PC-9 (cell line): ENCODE data around the gene MARCHF3. TPM values are rescaled to one million over a fixed set of nuclear protein-coding genes. Genes with fewer than 3 reads are reported as not detected.

Source experiments
- BruUV-seq: library from RNA; stranded (reverse); fragments of 400-500 nt; replicated peaks from 2 replicates; lab custom pipeline; 2021; lab: Mats Ljungman, UMichigan
- CTCF ChIA-PET: fragments of 300-600 bp; sonication (Branson Sonifier 250); formaldehyde crosslinking; loops from one replicate; lab custom pipeline; 2022; ENCODE audit warnings: antibody characterized with exemption; lab: Charles Lee
- POLR2A ChIA-PET: fragments of 300-600 bp; sonication (Branson Sonifier 250); formaldehyde crosslinking; loops from one replicate; lab custom pipeline; 2022; ENCODE audit warnings: antibody characterized with exemption; ENCODE audit not compliant: unreplicated experiment; lab: Charles Lee
- DNase-seq, 2 experiments: peaks; one replicate each; pipeline versions ENCODE4 v3.0.0 to v3.0.0-alpha.2; 2015 to 2022; ENCODE audit warnings: mixed read lengths in 1 of 2
- H2AFZ ChIP-seq: fragments of 200-600 bp; sonication (generic); 2 replicates; pipeline ENCODE4 v1.8.1; 2017; ENCODE audit warnings: antibody characterized with exemption
- H3F3A ChIP-seq: fragments of 200-600 bp; sonication (generic); 2 replicates; pipeline ENCODE4 v1.8.1; 2017; ENCODE audit warnings: antibody characterized with exemption, mild to moderate bottlenecking, low read depth; ENCODE audit not compliant: insufficient read depth
- H3K27ac ChIP-seq: fragments of 200-600 bp; sonication (generic); 2 replicates; pipeline ENCODE4 v1.6.1; 2016; ENCODE audit warnings: mixed run types
- H3K27me3 ChIP-seq: fragments of 200-600 bp; sonication (generic); 2 replicates; pipeline ENCODE4 v1.6.1; 2016; ENCODE audit warnings: low read depth, mixed run types; ENCODE audit not compliant: insufficient read depth
- H3K36me3 ChIP-seq: fragments of 200-600 bp; sonication (generic); 2 replicates; pipeline ENCODE4 v1.6.1; 2016; ENCODE audit warnings: low read depth, mixed run types
- H3K4me1 ChIP-seq: fragments of 200-600 bp; sonication (generic); replicated peaks from 2 replicates; pipeline ENCODE4 v1.6.1; 2016; ENCODE audit warnings: mixed run types; ENCODE audit not compliant: insufficient read depth
- H3K4me2 ChIP-seq: fragments of 200-600 bp; sonication (generic); 2 replicates; pipeline ENCODE4 v1.6.1; 2017; ENCODE audit warnings: mixed run types
- H3K4me3 ChIP-seq: fragments of 200-600 bp; sonication (generic); 2 replicates; pipeline ENCODE4 v1.6.1; 2016; ENCODE audit warnings: mixed run types
- H3K79me2 ChIP-seq: fragments of 200-600 bp; sonication (generic); 2 replicates; pipeline ENCODE4 v1.6.1; 2017; ENCODE audit warnings: low read depth, mixed run types
- H3K9me2 ChIP-seq: fragments of 200-600 bp; sonication (generic); 2 replicates; pipeline ENCODE4 v1.8.1; 2017; ENCODE audit warnings: mild to moderate bottlenecking; ENCODE audit not compliant: insufficient read depth
- H3K9me3 ChIP-seq: fragments of 200-600 bp; sonication (generic); 2 replicates; pipeline ENCODE4 v1.8.1; 2016; ENCODE audit warnings: low read depth; ENCODE audit not compliant: insufficient read depth
- H4K20me1 ChIP-seq: fragments of 200-600 bp; sonication (generic); 2 replicates; pipeline ENCODE4 v1.8.1; 2017; ENCODE audit not compliant: insufficient read depth
- CTCF ChIP-seq: fragments of 200-600 bp; sonication (generic); conservative IDR thresholded peaks from 2 replicates; pipeline ENCODE4 v1.6.1; 2017; ENCODE audit warnings: mixed run types, antibody characterized with exemption, mild to moderate bottlenecking, moderate library complexity
- EZH2 ChIP-seq: fragments of 200-600 bp; sonication (generic); IDR thresholded peaks from 2 replicates; pipeline ENCODE4 v1.8.0; 2017; ENCODE audit warnings: antibody characterized with exemption, low read depth
- intact Hi-C: fragments of 100-400 bp; cut with micrococcal nuclease; formaldehyde crosslinking; loops from one replicate; pipeline ENCODE4 v1.10.0; 2022; ENCODE audit not compliant: unreplicated experiment
- total RNA-seq: library from RNA; stranded (reverse); gene quantifications from 2 replicates; pipeline ENCODE4 v1.2.3, GENCODE V29; 2021

MARCHF3 gene
- total RNA-seq, 1 experiment from 2014 or later: 0.35 TPM

- Histone ChIP-seq H3K9me2 (no peaks in the 10 kb centered on the region), H3K79me2 (no peaks in the 10 kb centered on the region), H3K4me3 (no peak overlapping the region), H2AFZ (no peak overlapping the region), H3K9me3 (no peaks in the 10 kb centered on the region), H3K4me1 (no peaks in the 10 kb centered on the region), H4K20me1 (no peaks in the 10 kb centered on the region), H3F3A (peaks cover 3% of the 10 kb centered on the region; the same call in 1 of the 2 replicates), H3K36me3 (peaks cover 14% of the 10 kb centered on the region), H3K27me3 (no peaks in the 10 kb centered on the region), H3K4me2 (no peak overlapping the region), H3K27ac (no peak overlapping the region)
- ChIA-PET CTCF (no interaction called here), POLR2A (no interaction called here)
- intact Hi-C loops: no loop called here
- no peak for DNase-seq
- TF ChIP-seq CTCF: no peak
- no peak for TF ChIP-seq EZH2
- no TSS peak for BruUV-seq
Measured at GRCh38 chr5:126826619-126827215, 203.6 kb downstream of the MARCHF3 start.

- no peaks in the 10 kb centered on the region for H3K36me3 ChIP-seq
- DNase-seq: no peak
- H3K4me1 ChIP-seq: peaks cover 13% of the 10 kb centered on the region
- no TSS peak for BruUV-seq
- H3K9me2 ChIP-seq: no peaks in the 10 kb centered on the region
- no peak overlapping the region for H3K27ac ChIP-seq
- H4K20me1 ChIP-seq: no peaks in the 10 kb centered on the region
- no peak overlapping the region for H2AFZ ChIP-seq
- ChIA-PET POLR2A (no interaction called here), CTCF (no interaction called here)
- peaks cover 11% of the 10 kb centered on the region; the same call in 1 of the 2 replicates for H3F3A ChIP-seq
- H3K4me2 ChIP-seq: no peak overlapping the region
- H3K79me2 ChIP-seq: peaks cover 4% of the 10 kb centered on the region; the same call in 1 of the 2 replicates
- no peak for TF ChIP-seq EZH2
- no peak for TF ChIP-seq CTCF
- H3K27me3 ChIP-seq: no peaks in the 10 kb centered on the region
- no peak overlapping the region for H3K4me3 ChIP-seq
- no peaks in the 10 kb centered on the region for H3K9me3 ChIP-seq
- intact Hi-C loops: no loop called here
Measured at GRCh38 chr5:126819253-126819652, 211.1 kb downstream of the MARCHF3 start.

- no peak overlapping the region for H3K4me2 ChIP-seq
- H4K20me1 ChIP-seq: no peaks in the 10 kb centered on the region
- ChIA-PET CTCF (no interaction called here), POLR2A (no interaction called here)
- no peak overlapping the region for H3K4me3 ChIP-seq
- H3K9me3 ChIP-seq: no peaks in the 10 kb centered on the region
- BruUV-seq: no TSS peak
- no peaks in the 10 kb centered on the region for H3K9me2 ChIP-seq
- peaks cover 11% of the 10 kb centered on the region; the same call in 1 of the 2 replicates for H3F3A ChIP-seq
- peaks cover 4% of the 10 kb centered on the region; the same call in 1 of the 2 replicates for H3K79me2 ChIP-seq
- H3K36me3 ChIP-seq: no peaks in the 10 kb centered on the region
- no peaks in the 10 kb centered on the region for H3K27me3 ChIP-seq
- no peak overlapping the region for H3K27ac ChIP-seq
- no peak for TF ChIP-seq CTCF
- TF ChIP-seq EZH2: no peak
- H2AFZ ChIP-seq: no peak overlapping the region
- H3K4me1 ChIP-seq: peaks cover 15% of the 10 kb centered on the region
- no peak for DNase-seq
- intact Hi-C loops: no loop called here
Measured at GRCh38 chr5:126818736-126819135, 211.6 kb downstream of the MARCHF3 start.

Other genes starting within 250 kb of the MARCHF3 start
- 9.8 and 9.9 TPM in 2 replicates for gene C5orf63, start 42.9 kb upstream of the MARCHF3 start, total RNA-seq